GM12891 (cell line): ENCODE measurements around the gene DESI2.

Experiments
- DNase-seq: peaks from one replicate; pipeline ENCODE4 v3.0.0; 2011; ENCODE audit warnings: low spot score; ENCODE audit not compliant: insufficient read length
- FAIRE-seq: peaks from 2 replicates; lab custom pipeline; 2011; peaks lifted over from hg19 to GRCh38; lab: Jason Lieb, UNC
- PAX5 ChIP-seq: IDR thresholded peaks from 2 replicates; pipeline ENCODE4 v1.6.1; 2011; ENCODE audit warnings: low read length, moderate library complexity, mild to moderate bottlenecking; ENCODE audit not compliant: insufficient read depth, severe bottlenecking
- POLR2A ChIP-seq: IDR thresholded peaks from 2 replicates; pipeline ENCODE4 v1.6.1; 2011; ENCODE audit warnings: low read depth, low read length, control low read depth
- POLR2AphosphoS5 ChIP-seq: IDR thresholded peaks from 2 replicates; pipeline ENCODE4 v1.6.1; 2011; ENCODE audit warnings: low read depth, low read length, control low read depth
- POU2F2 ChIP-seq: IDR thresholded peaks from 2 replicates; pipeline ENCODE4 v1.6.1; 2011; ENCODE audit warnings: low read depth, mild to moderate bottlenecking, control low read depth, low read length, moderate library complexity
- SPI1 ChIP-seq: IDR thresholded peaks from 2 replicates; pipeline ENCODE4 v1.6.1; 2011; ENCODE audit warnings: low read depth, low read length, control low read depth
- TAF1 ChIP-seq: IDR thresholded peaks from 2 replicates; pipeline ENCODE4 v1.6.1; 2011; ENCODE audit warnings: low read depth, low read length, control low read depth

The DESI2 gene

DNA sequence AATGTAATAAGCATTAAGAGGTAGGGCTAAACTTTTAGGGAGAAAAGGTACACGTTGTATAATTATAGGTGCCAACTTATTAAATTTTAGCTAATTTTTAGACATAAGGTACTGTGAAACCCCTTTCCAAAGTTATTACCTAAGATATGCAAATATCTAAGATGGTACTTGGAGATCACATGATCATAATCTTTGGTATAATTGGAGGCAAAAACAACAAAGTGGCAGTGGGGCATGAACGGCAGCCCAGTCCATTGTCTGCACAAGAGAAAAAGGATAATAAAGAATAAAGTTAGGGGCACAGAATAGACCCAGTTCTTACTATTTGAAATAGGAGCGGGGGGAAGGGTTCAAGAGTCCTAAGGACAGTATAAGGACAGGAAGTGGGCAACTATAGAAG lies 51.2 kb downstream of the DESI2 start:
- FAIRE-seq = no peak
- TF ChIP-seq SPI1 (no peak), POU2F2 (no peak), TAF1 (no peak), POLR2A (no peak), POLR2AphosphoS5 (no peak), PAX5 (no peak)

DNA sequence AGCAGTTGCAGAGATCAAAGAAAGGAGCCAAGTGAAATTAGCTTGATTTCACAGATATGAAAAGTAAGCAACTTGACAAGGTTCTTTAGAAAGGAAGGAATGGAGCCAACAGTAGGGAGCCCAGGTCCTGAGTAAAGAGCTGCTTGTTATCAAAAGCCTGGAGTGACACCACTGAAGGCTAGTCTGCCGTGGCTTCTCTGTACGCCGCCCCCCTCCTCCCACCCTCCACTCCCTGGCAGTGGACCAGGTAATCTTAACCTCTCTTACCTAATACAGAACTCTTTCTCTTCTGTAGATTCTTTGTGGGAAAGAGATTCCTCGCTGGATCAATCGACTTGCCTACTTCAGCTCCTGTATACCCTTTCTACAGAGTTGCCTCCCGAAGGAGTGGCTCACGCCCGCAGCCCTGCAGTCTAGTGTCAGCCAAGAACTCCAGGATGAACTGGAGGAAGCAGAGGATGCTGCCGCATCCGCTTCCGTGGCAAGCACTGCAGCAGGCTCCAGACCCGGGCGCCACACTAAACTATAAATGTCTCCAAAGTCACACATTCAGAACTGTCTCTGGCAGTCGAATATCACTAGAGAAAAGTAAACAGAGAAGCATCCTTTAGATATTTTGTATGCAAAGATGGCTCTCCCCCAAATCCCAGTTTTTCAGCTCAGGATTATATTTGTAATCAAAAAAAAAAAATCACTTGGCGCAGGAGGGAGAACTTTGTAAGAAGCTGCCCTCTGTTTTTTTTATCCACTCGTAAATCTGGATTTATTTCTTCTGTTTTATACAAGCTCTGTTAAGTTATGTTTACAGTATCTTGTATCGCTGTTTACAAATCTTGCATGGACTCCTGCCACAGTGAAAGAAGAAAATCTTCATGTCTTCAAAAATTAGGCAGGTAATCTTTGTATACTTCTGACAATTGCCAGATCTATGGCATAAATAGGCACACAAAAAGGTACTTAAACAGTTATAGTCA lies 52.6 kb downstream of the DESI2 start:
- no peak for DNase-seq

More for the DNA sequence above, 51.2 kb downstream of the DESI2 start:
- DNase-seq = no peak

DNA sequence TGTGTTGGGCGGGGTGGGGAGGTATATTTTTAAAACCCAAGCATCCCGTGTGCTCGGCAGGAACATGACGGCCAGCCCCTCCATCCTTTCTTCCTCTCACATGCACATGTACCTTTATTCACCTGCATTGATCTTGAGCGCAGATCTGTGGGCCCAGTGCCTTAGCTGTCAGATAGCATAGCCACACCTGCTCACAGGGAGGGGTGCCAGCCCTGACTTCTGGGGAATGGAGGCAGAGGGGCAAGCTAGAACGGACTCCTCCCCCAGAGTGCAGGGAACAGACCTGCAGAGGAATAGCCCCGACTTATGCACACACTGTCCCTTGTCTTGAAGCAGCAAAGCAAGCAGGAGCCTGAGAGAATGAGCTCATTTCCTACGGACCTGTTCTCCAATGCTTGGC lies 56.1 kb downstream of the DESI2 start:
- TF ChIP-seq POU2F2 (no peak), POLR2A (no peak), SPI1 (no peak), POLR2AphosphoS5 (no peak), TAF1 (no peak), PAX5 (no peak)
- FAIRE-seq (no peak), DNase-seq (no peak)

More for the DNA sequence above, 52.6 kb downstream of the DESI2 start:
- no peak for TF ChIP-seq PAX5
- no peak for TF ChIP-seq POLR2AphosphoS5
- TF ChIP-seq POLR2A = no peak
- no peak for TF ChIP-seq TAF1
- no peak for FAIRE-seq

DNA sequence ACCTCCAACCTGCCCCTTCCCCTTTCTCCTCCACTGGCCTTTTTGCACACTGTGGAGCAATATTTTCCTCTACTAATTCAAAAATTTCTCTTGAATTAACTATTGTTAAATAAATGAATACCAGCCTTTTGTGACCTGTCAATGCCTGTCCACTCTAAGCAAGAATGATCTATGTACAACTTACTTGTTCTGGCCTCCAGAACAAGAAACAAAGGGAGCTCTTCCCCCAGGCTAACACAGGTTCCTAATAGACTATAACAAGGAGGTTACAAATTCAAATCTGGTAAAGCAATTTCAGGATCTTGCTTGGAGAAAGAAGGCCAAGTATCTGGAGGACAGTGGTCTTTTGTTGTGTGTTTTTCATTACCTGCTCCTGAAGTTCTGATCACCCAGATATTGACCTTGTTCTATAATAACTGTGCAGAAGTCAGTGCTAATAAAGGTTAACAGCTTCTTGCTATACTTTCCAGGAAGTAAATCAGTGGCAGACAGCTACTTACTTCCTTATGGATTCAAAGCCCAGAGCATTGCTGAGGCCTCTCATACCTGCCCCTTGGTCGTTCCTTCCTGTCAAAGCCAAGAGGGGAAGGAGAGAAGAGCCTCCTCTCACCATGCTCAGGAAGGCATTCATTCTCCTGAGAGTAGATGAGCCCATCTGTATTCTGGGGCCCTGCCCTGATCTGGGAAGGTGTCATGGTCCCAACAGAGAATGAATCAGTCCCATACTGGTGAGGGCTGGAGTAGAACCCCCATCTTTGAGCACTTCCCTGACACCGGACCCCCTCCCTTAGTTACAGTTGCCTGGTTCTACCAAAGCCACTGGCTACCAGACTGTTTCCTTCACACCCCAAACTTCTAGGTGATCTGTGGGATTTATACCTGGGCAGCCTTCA lies 56.8 kb downstream of the DESI2 start:
- FAIRE-seq = no peak
- DNase-seq = no peak
- TF ChIP-seq POLR2A (no peak), SPI1 (no peak), POU2F2 (no peak), PAX5 (no peak), TAF1 (no peak), POLR2AphosphoS5 (no peak)

DNA sequence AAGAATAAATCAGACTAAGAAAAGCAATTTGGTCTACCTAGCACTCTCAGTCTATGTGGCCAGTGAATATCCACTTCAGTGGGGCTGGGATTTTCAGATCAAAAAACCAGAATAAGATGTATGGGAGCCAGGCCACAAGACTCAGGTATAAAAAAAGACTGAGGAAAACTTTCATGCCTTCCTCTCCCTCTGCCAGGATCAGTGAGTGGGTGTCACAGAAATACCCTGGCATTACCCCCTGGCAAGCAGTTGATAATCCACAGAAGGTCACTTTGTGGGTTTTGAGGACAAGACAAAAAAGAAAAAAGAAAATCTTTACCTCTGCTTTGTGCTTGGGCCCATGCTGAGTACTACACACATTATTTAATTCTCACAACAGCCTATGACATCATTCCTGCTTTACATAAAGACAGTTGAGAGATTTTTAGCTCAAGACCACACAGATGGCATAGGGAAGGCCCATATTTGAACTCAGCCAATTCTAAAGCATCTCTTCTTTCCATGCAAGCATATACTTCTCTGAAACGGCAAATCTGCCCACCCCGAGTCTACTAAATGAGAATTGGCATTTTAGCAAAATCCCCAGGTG lies 57.6 kb downstream of the DESI2 start:
- DNase-seq (no peak), FAIRE-seq (no peak)
- TF ChIP-seq POLR2A (no peak), PAX5 (no peak)

DNA sequence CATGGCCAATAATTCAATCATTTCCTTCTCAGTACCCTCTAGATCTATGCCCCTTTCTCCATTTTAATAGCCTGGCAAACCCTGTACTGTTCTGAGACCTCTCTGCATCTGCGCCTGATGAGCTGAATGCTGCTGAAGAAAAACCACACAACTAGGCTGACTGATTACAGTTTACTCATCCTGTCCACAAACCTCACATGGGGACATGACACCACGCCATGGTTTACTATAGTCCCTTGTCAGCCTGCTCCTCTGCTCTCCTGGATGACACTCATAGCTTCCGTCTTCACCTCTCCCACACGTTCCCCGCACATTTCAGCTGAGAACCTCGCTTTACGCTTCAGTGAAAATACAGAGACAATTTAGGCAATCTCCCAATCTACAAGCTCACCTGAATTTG lies 59.7 kb downstream of the DESI2 start:
- DNase-seq = no peak
- TF ChIP-seq POU2F2 (no peak), POLR2A (no peak), POLR2AphosphoS5 (no peak), SPI1 (no peak), TAF1 (no peak), PAX5 (no peak)
- FAIRE-seq = no peak

DNA sequence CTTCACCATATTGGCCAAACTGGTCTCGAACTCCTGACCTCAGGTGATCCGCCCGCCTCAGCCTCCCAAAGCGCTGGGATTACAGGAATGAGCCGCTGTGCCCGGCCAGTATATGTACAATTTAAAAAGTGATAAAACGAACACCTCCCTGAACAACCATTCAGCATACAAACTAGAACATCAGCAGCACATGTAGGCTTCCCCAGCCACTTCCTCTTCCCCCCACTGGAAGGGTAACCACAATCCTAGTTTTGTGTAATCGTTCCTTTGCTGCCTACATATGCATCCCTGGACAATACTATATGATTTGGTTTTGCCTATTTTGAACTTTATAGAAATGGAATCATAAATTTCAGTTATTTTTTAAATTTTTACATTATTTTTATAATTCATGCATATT lies 60.4 kb downstream of the DESI2 start:
- DNase-seq (no peak), FAIRE-seq (no peak)
- TF ChIP-seq POLR2AphosphoS5 (no peak), SPI1 (0 out of 2 replicates have a peak, but pooled peaks have one; percentile 6)

DNA sequence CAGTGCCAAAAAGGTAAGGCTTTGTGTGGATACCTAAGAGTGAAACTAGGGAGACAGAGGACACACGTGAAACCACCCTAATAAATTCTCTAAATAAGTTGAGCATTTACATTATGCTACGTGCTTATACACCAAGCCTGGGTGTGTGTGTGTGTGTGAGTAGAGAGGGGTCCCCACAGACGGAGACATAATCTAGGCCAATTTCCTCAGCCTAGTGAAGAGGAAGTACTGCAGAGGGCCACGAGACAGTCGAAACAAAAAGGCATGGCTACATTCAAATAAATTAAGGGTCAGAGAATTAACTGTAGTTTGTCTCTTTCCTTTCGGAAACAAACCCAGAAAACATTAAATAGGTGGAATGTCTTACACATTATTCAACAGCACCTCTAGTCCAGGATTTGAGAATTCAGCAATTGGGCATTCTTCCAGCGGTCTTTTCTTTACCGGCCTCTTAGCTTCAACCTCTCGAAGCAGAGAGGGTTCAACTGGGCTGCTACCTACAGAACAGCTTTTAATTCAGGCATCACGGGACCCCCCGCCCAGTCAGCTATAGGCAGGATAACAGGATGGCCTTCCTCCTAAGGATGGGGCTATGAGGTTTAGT lies 75.0 kb downstream of the DESI2 start:
- no peak for TF ChIP-seq POLR2A
- no peak for TF ChIP-seq POU2F2
- TF ChIP-seq SPI1 = no peak
- TF ChIP-seq PAX5 = no peak
- no peak for TF ChIP-seq POLR2AphosphoS5
- TF ChIP-seq TAF1 = no peak
- DNase-seq = no peak
- FAIRE-seq = no peak

DNA sequence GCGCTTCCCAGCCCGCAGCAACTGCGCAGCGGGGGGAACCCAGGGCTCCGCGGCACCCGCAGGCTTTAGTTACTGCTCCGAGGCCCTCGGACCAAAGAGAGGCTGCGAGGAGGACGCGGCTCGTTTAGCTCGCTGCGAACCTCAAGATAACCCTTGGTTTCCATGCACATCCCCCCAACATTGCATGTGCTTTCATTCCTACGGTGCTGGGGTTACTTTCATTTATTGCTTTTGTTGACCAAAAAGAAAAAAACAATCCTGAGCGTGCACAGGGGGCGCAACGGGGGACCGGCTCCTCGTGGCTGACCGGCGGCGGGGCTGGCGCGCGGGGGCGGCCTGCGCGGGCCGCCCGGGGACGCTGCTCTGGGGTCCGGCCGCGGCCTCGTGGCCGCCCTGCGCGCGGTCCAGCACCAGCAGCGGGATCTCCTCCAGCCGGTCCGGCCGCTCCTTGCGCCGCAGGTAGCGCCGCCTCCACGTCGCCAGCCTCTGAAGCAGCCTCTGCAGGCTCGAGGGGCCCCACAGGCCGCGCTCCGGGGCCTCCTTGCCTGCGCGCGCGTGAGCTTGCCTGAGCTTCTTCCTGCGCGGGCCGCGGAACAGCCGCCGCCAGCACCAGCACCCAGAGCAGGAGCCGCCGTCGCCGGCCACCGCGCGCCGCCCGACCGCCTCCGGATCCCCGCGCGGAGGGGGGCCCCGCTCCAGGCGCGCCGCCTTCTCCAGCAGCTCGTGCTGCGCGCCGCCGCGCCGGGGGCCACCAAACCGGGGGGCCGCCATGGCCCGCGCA lies 77.4 kb downstream of the DESI2 start:
- FAIRE-seq = peak; percentile 40
- no peak for DNase-seq
- no peak for TF ChIP-seq POLR2A
- no peak for TF ChIP-seq TAF1
- TF ChIP-seq PAX5 = no peak
- no peak for TF ChIP-seq POU2F2
- TF ChIP-seq SPI1 = no peak
- no peak for TF ChIP-seq POLR2AphosphoS5
